GM12878 (cell line): ENCODE results near the gene CACNG8. TPM values are rescaled to one million over a fixed set of nuclear protein-coding genes. Genes with fewer than 3 reads are reported as not detected.

Experiments
- ATAC-seq: fragments of 200-7000 bp; cut with Tn5 transposase; 3 replicates; pipeline ENCODE4 v1.9.1; 2020; ENCODE audit warnings: mild to moderate bottlenecking, moderate library complexity
- BruUV-seq: library from RNA; stranded (reverse); fragments of 400-500 nt; replicated peaks from 2 replicates; lab custom pipeline; 2021; lab: Mats Ljungman, UMichigan
- CTCF ChIA-PET: fragments of 300-600 bp; sonication (Branson Sonifier 250); formaldehyde crosslinking; extraction: SDS; loops from one replicate; lab custom pipeline; 2021; ENCODE audit warnings: inconsistent platforms; lab: Yijun Ruan, JAX
- POLR2A ChIA-PET: fragments of 350-600 bp; formaldehyde crosslinking; extraction: SDS; loops from one replicate; lab custom pipeline; 2021; ENCODE audit warnings: inconsistent platforms; lab: Charles Lee
- RAD21 ChIA-PET: fragments of 300-600 bp; sonication (Branson Sonifier 250); formaldehyde crosslinking; loops from one replicate; lab custom pipeline; 2023; ENCODE audit warnings: antibody characterized with exemption; ENCODE audit not compliant: unreplicated experiment; lab: Charles Lee
- SMC1A ChIA-PET: fragments of 300-600 bp; sonication (Branson Sonifier 250); formaldehyde crosslinking; loops from one replicate; lab custom pipeline; 2023; ENCODE audit not compliant: unreplicated experiment, uncharacterized antibody; lab: Charles Lee
- DNase-seq: peaks from one replicate; pipeline ENCODE4 v3.0.0-alpha.2; 2011; ENCODE audit warnings: low read depth, low spot score
- FAIRE-seq: peaks from 3 replicates; lab custom pipeline; 2011; peaks lifted over from hg19 to GRCh38; lab: Jason Lieb, UNC
- H2AFZ ChIP-seq: 2 replicates; pipeline ENCODE4 v1.6.0; 2011; ENCODE audit warnings: low read depth, low read length, control low read depth; ENCODE audit not compliant: control insufficient read depth
- H3K27ac ChIP-seq: 2 replicates; pipeline ENCODE4 v1.5.1; 2011; ENCODE audit warnings: control low read depth; ENCODE audit not compliant: control insufficient read depth, insufficient read depth
- H3K27me3 ChIP-seq, 2 experiments: replicated peaks in 1 of 2; 2 replicates each; pipeline versions ENCODE4 v1.6.0 to v1.6.1; 2011; ENCODE audit warnings: low read length in 1 of 2; ENCODE audit not compliant: control insufficient read depth in 2 of 2, insufficient read depth in 2 of 2
- H3K36me3 ChIP-seq, 2 experiments: 2 replicates each; pipeline ENCODE4 v1.5.1; 2011; ENCODE audit warnings: low read length in 1 of 2; ENCODE audit not compliant: control insufficient read depth in 2 of 2, insufficient read depth in 2 of 2
- H3K4me1 ChIP-seq: 2 replicates; pipeline ENCODE4 v1.6.1; 2011; ENCODE audit warnings: mild to moderate bottlenecking, low read length, moderate library complexity, mixed read lengths; ENCODE audit not compliant: control insufficient read depth, insufficient read depth
- H3K4me2 ChIP-seq: 2 replicates; pipeline ENCODE4 v1.6.0; 2011; ENCODE audit warnings: control low read depth; ENCODE audit not compliant: control insufficient read depth, insufficient read depth
- H3K4me3 ChIP-seq: fragments of 200-600 bp; sonication (generic); 2 replicates; pipeline ENCODE4 v1.5.1; 2016
- H3K79me2 ChIP-seq: 2 replicates; pipeline ENCODE4 v1.6.0; 2011; ENCODE audit warnings: low read length; ENCODE audit not compliant: control insufficient read depth, insufficient read depth
- H3K9ac ChIP-seq: 2 replicates; pipeline ENCODE4 v1.8.0; 2011; ENCODE audit warnings: low read length, control low read depth, mixed read lengths; ENCODE audit not compliant: control insufficient read depth, insufficient read depth
- H3K9me3 ChIP-seq: replicated peaks from 3 replicates; pipeline ENCODE4 v1.5.1; 2011; ENCODE audit warnings: mild to moderate bottlenecking, low read length; ENCODE audit not compliant: control insufficient read depth, insufficient read depth
- H4K20me1 ChIP-seq: 2 replicates; pipeline ENCODE4 v1.6.0; 2011; ENCODE audit not compliant: control insufficient read depth, insufficient read depth
- BACH1 ChIP-seq: fragments of 450-650 bp; IDR thresholded peaks from 2 replicates; pipeline ENCODE4 v1.6.1; 2017; ENCODE audit warnings: mild to moderate bottlenecking, borderline replicate concordance
- BCLAF1 ChIP-seq: fragments of 450-650 bp; IDR thresholded peaks from 2 replicates; pipeline ENCODE4 v1.6.1; 2017; ENCODE audit warnings: antibody characterized with exemption, mild to moderate bottlenecking, moderate library complexity
- CEBPB ChIP-seq, 2 experiments: fragments of 150-350 bp in 1 of 2; IDR thresholded peaks; 2 replicates each; pipeline ENCODE4 v1.6.1; 2012 to 2014; ENCODE audit warnings: low read depth in 2 of 2, low read length in 2 of 2, borderline replicate concordance in 1 of 2, inconsistent platforms in 1 of 2
- ETV6 ChIP-seq, 2 experiments: fragments of 450-650 bp in 1 of 2; IDR thresholded peaks in 1 of 2; conservative IDR thresholded peaks in 1 of 2; 2 replicates each; pipeline ENCODE4 v1.6.1; 2014; ENCODE audit warnings: antibody characterized with exemption in 1 of 2, borderline replicate concordance in 1 of 2, low read depth in 1 of 2, mild to moderate bottlenecking in 1 of 2, moderate library complexity in 1 of 2
- JUNB ChIP-seq: IDR thresholded peaks from 2 replicates; pipeline ENCODE4 v1.6.1; 2016; ENCODE audit warnings: antibody characterized with exemption, mild to moderate bottlenecking
- KLF5 ChIP-seq: fragments of 450-650 bp; IDR thresholded peaks from 2 replicates; pipeline ENCODE4 v1.6.1; 2014; ENCODE audit warnings: mild to moderate bottlenecking; ENCODE audit not compliant: partially characterized antibody
- LARP7 ChIP-seq: fragments of 450-650 bp; IDR thresholded peaks from 2 replicates; pipeline ENCODE4 v1.6.1; 2017; ENCODE audit warnings: mild to moderate bottlenecking
- MYB ChIP-seq: fragments of 150-350 bp; IDR thresholded peaks from 2 replicates; pipeline ENCODE4 v1.6.1; 2014; ENCODE audit warnings: mild to moderate bottlenecking, low read depth, low read length, borderline replicate concordance
- SMAD1 ChIP-seq: fragments of 450-650 bp; IDR thresholded peaks from 2 replicates; pipeline ENCODE4 v1.6.1; 2018; ENCODE audit warnings: mild to moderate bottlenecking, low read depth; ENCODE audit not compliant: partially characterized antibody
- STAT1 ChIP-seq: fragments of 450-650 bp; conservative IDR thresholded peaks from 2 replicates; pipeline ENCODE4 v1.6.1; 2014; ENCODE audit warnings: antibody characterized with exemption, mild to moderate bottlenecking
- TCF7 ChIP-seq: IDR thresholded peaks from 2 replicates; pipeline ENCODE4 v1.6.1; 2014; ENCODE audit warnings: antibody characterized with exemption, borderline replicate concordance
- WRNIP1 ChIP-seq: IDR thresholded peaks from 2 replicates; pipeline ENCODE4 v1.6.1; 2011; ENCODE audit warnings: low read depth, low read length, improper control_type of control experiment, borderline replicate concordance
- ZBTB4 ChIP-seq: fragments of 450-650 bp; formaldehyde crosslinking; IDR thresholded peaks from 2 replicates; pipeline ENCODE4 v1.4.0; 2022; ENCODE audit warnings: mild to moderate bottlenecking, moderate library complexity
- ZBTB40 ChIP-seq: fragments of 450-650 bp; IDR thresholded peaks from 2 replicates; pipeline ENCODE4 v1.6.1; 2016; ENCODE audit warnings: mild to moderate bottlenecking, moderate library complexity, borderline replicate concordance
- ZZZ3 ChIP-seq: IDR thresholded peaks from 2 replicates; pipeline ENCODE4 v1.6.1; 2011; ENCODE audit warnings: low read depth; ENCODE audit not compliant: control insufficient read depth, insufficient read length
- WGBS: methylation state at CpG from one replicate; pipeline ENCODE4 v1.1.6; 2016; ENCODE audit warnings: low lambda C conversion rate; ENCODE audit not compliant: insufficient replicate concordance, insufficient coverage; ENCODE audit errors: missing lambda C conversion rate; 5-methylcytosine and 5-hydroxymethylcytosine counted together
- in situ Hi-C: fragments of 300-500 bp; cut with MboI; formaldehyde crosslinking; loops from 9 replicates; pipeline ENCODE4 v1.14.3; 2018; ENCODE audit warnings: mixed read lengths
- intact Hi-C: fragments of 100-400 bp; cut with micrococcal nuclease; formaldehyde crosslinking; loops from one replicate; pipeline ENCODE4 v1.14.2; 2022; ENCODE audit not compliant: unreplicated experiment
- polyA plus RNA-seq, 11 experiments: library from polyadenylated mRNA; depleted of rRNA in 4 of 11; unstranded in 6 of 11; stranded (reverse) in 5 of 11; fragments of >200 nt; fragmentation: Nextera tagmentation in 4 of 11; fragmentation: Illumina TruSeq in 1 of 11; extraction: Ambion mirVana in 4 of 11; extraction: Trizol in 1 of 11; gene quantifications; 1 replicate in 1 of 11; 2 replicates in 10 of 11; pipeline versions ENCODE4 v1.2.1 to v1.2.3, GENCODE V29; 2011 to 2016; ENCODE audit warnings: inconsistent platforms in 2 of 11, missing spikeins in 2 of 11, low read depth in 1 of 11
- total RNA-seq, 4 experiments: library from RNA; depleted of rRNA in 3 of 4; stranded (reverse); fragments of >200 nt in 3 of 4; fragmentation: Illumina TruSeq in 1 of 4; extraction: Trizol in 1 of 4; gene quantifications; 2 replicates each; pipeline versions ENCODE4 v1.2.1 to v1.2.3, GENCODE V29; 2013 to 2021

Gene CACNG8
- total and polyA plus RNA-seq, 10 of the 15 experiments (the other 5 are each of a cell fraction or from before 2014, with no cell fraction given) = not detected

GRCh38 chr19:53982611-53983010, 19.9 kb downstream of the CACNG8 start:
- SMC1A ChIA-PET = no interaction called here
- no TSS peak for BruUV-seq
- CTCF ChIA-PET = no interaction called here
- in situ Hi-C loops (no loop called here), intact Hi-C loops (no loop called here)
- Histone ChIP-seq H3K9ac (no peak overlapping the region), H3K4me3 (no peak overlapping the region), H3K4me1 (no peaks in the 10 kb centered on the region), H3K27me3 (no peaks in the 10 kb centered on the region), H3K4me2 (no peak overlapping the region), H3K9me3 (no peaks in the 10 kb centered on the region; the same call in 1 of the 3 replicates), H3K79me2 (no peaks in the 10 kb centered on the region), H3K27ac (no peak overlapping the region), H4K20me1 (no peaks in the 10 kb centered on the region), H3K36me3 (no peaks in the 10 kb centered on the region), H2AFZ (no peak overlapping the region)
- ATAC-seq = no peak
- WGBS = 40% methylated on average over 3 of the region's 61 CpGs
- no peak for DNase-seq
- RAD21 ChIA-PET = no interaction called here
- POLR2A ChIA-PET = no interaction called here
- no peak for FAIRE-seq
- TF ChIP-seq BACH1 = no peak
- no peak for TF ChIP-seq ETV6 (conservative IDR thresholded peaks at IDR 0.05 in 1 of 2, IDR thresholded peaks at IDR 0.05 in 1 of 2; ENCODE audit: borderline replicate concordance in 1 of 2, low read depth in 1 of 2)
- TF ChIP-seq ZZZ3 = no peak
- no peak for TF ChIP-seq LARP7
- TF ChIP-seq SMAD1 = no peak
- TF ChIP-seq JUNB = no peak
- no peak for TF ChIP-seq STAT1
- TF ChIP-seq CEBPB (IDR thresholded peaks at IDR 0.05; ENCODE audit: borderline replicate concordance in 1 of 2, low read depth in 2 of 2, low read length in 2 of 2) = no peak
- no peak for TF ChIP-seq ZBTB40
- TF ChIP-seq TCF7 = no peak
- TF ChIP-seq ZBTB4 (CRISPR knock-in tag) = no peak
- TF ChIP-seq BCLAF1 = no peak
- no peak for TF ChIP-seq KLF5
- no peak for TF ChIP-seq WRNIP1
- no peak for TF ChIP-seq MYB
